SK-N-SH (cell line): Measurements from ENCODE around the gene POP7. TPM values are rescaled to one million over a fixed set of nuclear protein-coding genes. Genes with fewer than 3 reads are reported as not detected.

Experiments
- CTCF ChIA-PET: fragments of 300-600, 350-600 bp; formaldehyde crosslinking; extraction: SDS; loops from one replicate; lab custom pipeline; 2021; lab: Yijun Ruan, JAX
- POLR2A ChIA-PET: fragments of 350-600 bp; sonication (Branson Sonifier 250); formaldehyde crosslinking; extraction: SDS; loops from one replicate; lab custom pipeline; 2020; ENCODE audit warnings: antibody characterized with exemption, inconsistent platforms; lab: Yijun Ruan, JAX
- DNase-seq: peaks from one replicate; pipeline ENCODE4 v3.0.0; 2012
- H2AFZ ChIP-seq: fragments of 200-600 bp; sonication (generic); 2 replicates; pipeline ENCODE4 v1.8.1; 2016; ENCODE audit warnings: antibody characterized with exemption, mild to moderate bottlenecking, low read depth
- H3F3A ChIP-seq: fragments of 200-600 bp; sonication (generic); replicated peaks from 2 replicates; pipeline ENCODE3; 2016; ENCODE audit warnings: antibody characterized with exemption, mild to moderate bottlenecking; ENCODE audit not compliant: insufficient read depth
- H3K27ac ChIP-seq, 2 experiments: fragments of 200-500 bp in 1 of 2; fragments of 200-600 bp in 1 of 2; sonication (Bioruptor generic) in 1 of 2; sonication (generic), shearing (Covaris generic) in 1 of 2; 2 replicates each; pipeline versions ENCODE4 v1.5.1 to v1.6.1; 2014 to 2016; ENCODE audit warnings: low read depth in 2 of 2, inconsistent platforms in 1 of 2, low read length in 1 of 2, mild to moderate bottlenecking in 1 of 2, mixed read lengths in 1 of 2
- H3K27me3 ChIP-seq: fragments of 200-600 bp; sonication (generic), shearing (Covaris generic); 2 replicates; pipeline ENCODE4 v1.6.1; 2016; ENCODE audit warnings: mixed run types; ENCODE audit not compliant: insufficient read depth
- H3K36me3 ChIP-seq, 2 experiments: fragments of 200-500 bp in 1 of 2; fragments of 200-600 bp in 1 of 2; sonication (Bioruptor generic) in 1 of 2; sonication (generic) in 1 of 2; replicated peaks in 1 of 2; 2 replicates each; pipeline versions ENCODE3 to v1.5.1; 2014 to 2016; ENCODE audit warnings: low read length in 1 of 2, mild to moderate bottlenecking in 1 of 2; ENCODE audit not compliant: insufficient read depth in 2 of 2, control insufficient read depth in 1 of 2
- H3K4me1 ChIP-seq, 2 experiments: fragments of 200-500 bp in 1 of 2; fragments of 200-600 bp in 1 of 2; sonication (Bioruptor generic) in 1 of 2; sonication (generic), shearing (Covaris generic) in 1 of 2; 2 replicates each; pipeline versions ENCODE4 v1.5.1 to v1.6.1; 2014 to 2016; ENCODE audit warnings: low read depth in 1 of 2, low read length in 1 of 2, mixed run types in 1 of 2; ENCODE audit not compliant: insufficient read depth in 2 of 2, control insufficient read depth in 1 of 2
- H3K4me2 ChIP-seq: fragments of 200-600 bp; sonication (generic), shearing (Covaris generic); 2 replicates; pipeline ENCODE4 v1.6.1; 2017; ENCODE audit warnings: mixed run types
- H3K4me3 ChIP-seq, 2 experiments: fragments of 200-500 bp in 1 of 2; fragments of 200-600 bp in 1 of 2; sonication (Bioruptor generic) in 1 of 2; sonication (generic), shearing (Covaris generic) in 1 of 2; 2 replicates each; pipeline versions ENCODE4 v1.5.1 to v1.8.1; 2014 to 2016; ENCODE audit warnings: low read depth in 2 of 2, inconsistent platforms in 1 of 2, low read length in 1 of 2, mild to moderate bottlenecking in 1 of 2, mixed read lengths in 1 of 2, moderate library complexity in 1 of 2
- H3K79me2 ChIP-seq: fragments of 200-600 bp; sonication (generic); 2 replicates; pipeline ENCODE4 v1.8.1; 2017; ENCODE audit warnings: mild to moderate bottlenecking; ENCODE audit not compliant: insufficient read depth
- H3K9ac ChIP-seq: fragments of 200-600 bp; sonication (generic); 2 replicates; pipeline ENCODE4 v1.6.1; 2017; ENCODE audit warnings: mixed run types
- H3K9me2 ChIP-seq: fragments of 200-600 bp; sonication (generic); 2 replicates; pipeline ENCODE4 v1.6.1; 2017; ENCODE audit warnings: mixed run types
- H3K9me3 ChIP-seq: fragments of 200-600 bp; sonication (generic); 2 replicates; pipeline ENCODE4 v1.6.1; 2017; ENCODE audit warnings: mixed run types, mild to moderate bottlenecking, moderate library complexity
- H4K20me1 ChIP-seq: fragments of 200-600 bp; sonication (generic); 2 replicates; pipeline ENCODE4 v1.6.1; 2017; ENCODE audit warnings: mild to moderate bottlenecking, mixed run types; ENCODE audit not compliant: insufficient read depth
- CHD2 ChIP-seq: fragments of 150-350 bp; IDR thresholded peaks from 2 replicates; pipeline ENCODE4 v1.6.1; 2018; ENCODE audit warnings: low read length; ENCODE audit not compliant: partially characterized antibody
- CTCF ChIP-seq: fragments of 200-600 bp; sonication (generic); IDR thresholded peaks from 2 replicates; pipeline ENCODE4 v1.6.1; 2017; ENCODE audit warnings: antibody characterized with exemption, mild to moderate bottlenecking, moderate library complexity
- EP300 ChIP-seq, 2 experiments: IDR thresholded peaks; 2 replicates each; pipeline versions ENCODE4 v1.4.0 to v1.6.1; 2012; ENCODE audit warnings: borderline replicate concordance in 1 of 2, low read depth in 1 of 2, low read length in 1 of 2
- EZH2phosphoT487 ChIP-seq: fragments of 200-600 bp; sonication (generic); IDR thresholded peaks from 2 replicates; pipeline ENCODE4 v1.6.1; 2017; ENCODE audit warnings: low read depth, mixed run types, mild to moderate bottlenecking, antibody characterized with exemption, moderate library complexity, borderline replicate concordance
- FOXM1 ChIP-seq: IDR thresholded peaks from 2 replicates; pipeline ENCODE4 v1.4.0; 2012; ENCODE audit warnings: low read depth, mild to moderate bottlenecking
- GABPA ChIP-seq: IDR thresholded peaks from 2 replicates; pipeline ENCODE4 v1.4.0; 2012; ENCODE audit warnings: low read depth, mild to moderate bottlenecking
- IRF3 ChIP-seq: fragments of 150-350 bp; IDR thresholded peaks from 2 replicates; pipeline ENCODE4 v1.6.1; 2016; ENCODE audit warnings: mild to moderate bottlenecking, low read depth, low read length
- JUND ChIP-seq: IDR thresholded peaks from 2 replicates; pipeline ENCODE4 v1.4.0; 2012
- MAX ChIP-seq: IDR thresholded peaks from 2 replicates; pipeline ENCODE4 v1.4.0; 2012; ENCODE audit warnings: low read depth
- MXI1 ChIP-seq: IDR thresholded peaks from 2 replicates; pipeline ENCODE4 v1.6.1; 2012; ENCODE audit warnings: mild to moderate bottlenecking, low read depth, low read length, improper control_type of control experiment
- NFIC ChIP-seq: IDR thresholded peaks from 2 replicates; pipeline ENCODE4 v1.4.0; 2012; ENCODE audit warnings: borderline replicate concordance
- POLR2AphosphoS5 ChIP-seq: IDR thresholded peaks from 2 replicates; pipeline ENCODE4 v1.6.1; 2012; ENCODE audit warnings: low read depth, low read length
- RAD21 ChIP-seq: IDR thresholded peaks from 2 replicates; pipeline ENCODE4 v1.6.1; 2012; ENCODE audit warnings: mild to moderate bottlenecking, low read length
- REST ChIP-seq: IDR thresholded peaks from 2 replicates; pipeline ENCODE4 v1.6.1; 2012; ENCODE audit warnings: mild to moderate bottlenecking, low read depth, low read length, moderate library complexity
- RXRA ChIP-seq: IDR thresholded peaks from 2 replicates; pipeline ENCODE4 v1.4.0; 2012; ENCODE audit warnings: low read depth, mild to moderate bottlenecking, borderline replicate concordance
- SMC3 ChIP-seq: IDR thresholded peaks from 2 replicates; pipeline ENCODE4 v1.6.1; 2012; ENCODE audit warnings: low read depth, low read length, improper control_type of control experiment
- USF1 ChIP-seq: IDR thresholded peaks from 2 replicates; pipeline ENCODE4 v1.4.0; 2012; ENCODE audit warnings: low read depth, borderline replicate concordance
- ZBTB33 ChIP-seq: IDR thresholded peaks from 2 replicates; pipeline ENCODE4 v1.4.0; 2012; ENCODE audit warnings: low read depth, borderline replicate concordance
- WGBS: methylation state at CpG from one replicate; pipeline ENCODE4 v1.1.6; 2017; ENCODE audit warnings: low lambda C conversion rate; 5-methylcytosine and 5-hydroxymethylcytosine counted together
- polyA plus RNA-seq, 3 experiments: library from polyadenylated mRNA; depleted of rRNA; stranded (reverse); fragments of >200 nt; gene quantifications; 2 replicates each; pipeline ENCODE4 v1.2.3, GENCODE V29; 2012

POP7 gene
- polyA plus RNA-seq, 1 of the 3 experiments (the other 2 are of a cell fraction): 81.8 TPM

- Histone ChIP-seq H3K27me3 (no peaks in the 10 kb centered on the region), H3F3A (no peaks in the 10 kb centered on the region), H3K9ac (no peak overlapping the region), H4K20me1 (no peaks in the 10 kb centered on the region), H2AFZ (no peak overlapping the region), H3K4me1 (no peaks in the 10 kb centered on the region), H3K4me2 (no peak overlapping the region), H3K4me3 (no peak overlapping the region), H3K9me3 (no peaks in the 10 kb centered on the region), H3K36me3 (no peaks in the 10 kb centered on the region), H3K27ac (no peak overlapping the region), H3K79me2 (no peaks in the 10 kb centered on the region), H3K9me2 (no peaks in the 10 kb centered on the region)
- ChIA-PET CTCF (no interaction called here), POLR2A (no interaction called here)
- WGBS: 78% methylated on average over 6 of the region's 6 CpGs
- no peak for DNase-seq
- TF ChIP-seq GABPA: no peak
- TF ChIP-seq RAD21: no peak
- TF ChIP-seq FOXM1: no peak
- TF ChIP-seq JUND: no peak
- TF ChIP-seq ZBTB33: no peak
- TF ChIP-seq CTCF: no peak
- TF ChIP-seq EZH2phosphoT487: no peak
- no peak for TF ChIP-seq IRF3
- no peak for TF ChIP-seq USF1
- TF ChIP-seq MXI1: no peak
- no peak for TF ChIP-seq CHD2
- TF ChIP-seq NFIC: no peak
- TF ChIP-seq EP300 (IDR thresholded peaks at IDR 0.05; ENCODE audit: borderline replicate concordance in 1 of 2, low read depth in 1 of 2, low read length in 1 of 2): no peak
- no peak for TF ChIP-seq MAX
- TF ChIP-seq REST: no peak
- no peak for TF ChIP-seq RXRA
- no peak for TF ChIP-seq POLR2AphosphoS5
- no peak for TF ChIP-seq SMC3
These were observed 34.0 kb downstream of the POP7 start for GRCh38 chr7:100739934-100740333.
